Suprapubic skin (tissue), 3 donors: ENCODE data around the gene TEX28.
"Not testable (repeated sequence)": the region's sequence is repeated elsewhere in the genome, so short reads cannot be mapped to it uniquely, and the experiment has no call there.

Experiments
- POLR2A ChIP-seq, 2 donors: fragments of 450-650 bp; IDR thresholded peaks; one replicate each; pipeline ENCODE4 v1.6.1; 2017; ENCODE audit warnings: antibody characterized with exemption in 2 of 2, mild to moderate bottlenecking in 2 of 2, moderate library complexity in 2 of 2
- TF ChIP-seq, protein P1 (sequence below), 2 donors: fragments of 200-600 bp in 1 of 2; fragments of 450-650 bp in 1 of 2; sonication (generic) in 1 of 2; IDR thresholded peaks; one replicate each; pipeline ENCODE4 v1.5.1; 2016 to 2019; ENCODE audit warnings: antibody characterized with exemption in 2 of 2, mild to moderate bottlenecking in 1 of 2, moderate library complexity in 1 of 2

DNA sequence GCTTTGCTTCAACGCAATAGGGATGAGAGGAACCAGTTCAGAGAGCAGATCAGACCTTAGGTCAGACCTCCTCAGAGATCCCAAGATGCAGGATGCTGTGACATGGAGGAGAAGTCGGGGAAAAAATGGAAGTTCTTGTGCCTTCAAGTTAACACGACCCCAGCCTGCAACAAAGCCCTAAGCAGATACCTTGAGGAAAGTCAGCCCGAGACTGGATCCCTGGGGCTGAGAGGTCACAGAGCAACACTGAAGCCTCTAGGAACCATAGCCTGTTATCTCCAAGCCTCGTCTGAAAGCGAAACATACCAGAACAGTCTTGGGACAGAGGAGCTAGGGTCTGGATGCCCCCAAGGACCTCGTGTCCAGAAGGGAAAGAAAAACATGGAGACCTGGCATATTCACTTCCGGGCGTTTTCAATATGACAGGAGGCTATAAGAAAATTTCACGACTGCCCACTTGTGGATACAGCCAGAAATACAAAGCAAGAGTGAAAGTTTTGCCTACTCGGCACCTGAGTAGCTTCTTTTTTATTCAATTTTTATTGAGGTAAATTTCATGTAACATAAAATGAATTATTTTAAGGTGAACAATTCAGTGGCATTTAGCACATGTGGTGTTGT lies 55.9 kb downstream of the TEX28 start:
- not testable (repeated sequence) for TF ChIP-seq POLR2A (IDR thresholded peaks at IDR 0.05)
- TF ChIP-seq, protein P1, sequence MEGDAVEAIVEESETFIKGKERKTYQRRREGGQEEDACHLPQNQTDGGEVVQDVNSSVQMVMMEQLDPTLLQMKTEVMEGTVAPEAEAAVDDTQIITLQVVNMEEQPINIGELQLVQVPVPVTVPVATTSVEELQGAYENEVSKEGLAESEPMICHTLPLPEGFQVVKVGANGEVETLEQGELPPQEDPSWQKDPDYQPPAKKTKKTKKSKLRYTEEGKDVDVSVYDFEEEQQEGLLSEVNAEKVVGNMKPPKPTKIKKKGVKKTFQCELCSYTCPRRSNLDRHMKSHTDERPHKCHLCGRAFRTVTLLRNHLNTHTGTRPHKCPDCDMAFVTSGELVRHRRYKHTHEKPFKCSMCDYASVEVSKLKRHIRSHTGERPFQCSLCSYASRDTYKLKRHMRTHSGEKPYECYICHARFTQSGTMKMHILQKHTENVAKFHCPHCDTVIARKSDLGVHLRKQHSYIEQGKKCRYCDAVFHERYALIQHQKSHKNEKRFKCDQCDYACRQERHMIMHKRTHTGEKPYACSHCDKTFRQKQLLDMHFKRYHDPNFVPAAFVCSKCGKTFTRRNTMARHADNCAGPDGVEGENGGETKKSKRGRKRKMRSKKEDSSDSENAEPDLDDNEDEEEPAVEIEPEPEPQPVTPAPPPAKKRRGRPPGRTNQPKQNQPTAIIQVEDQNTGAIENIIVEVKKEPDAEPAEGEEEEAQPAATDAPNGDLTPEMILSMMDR (IDR thresholded peaks at IDR 0.05) = not testable (repeated sequence)
